H7 (cell line): ENCODE measurements around the gene CLDN8. TPM values are rescaled to one million over a fixed set of nuclear protein-coding genes. Genes with fewer than 3 reads are reported as not detected.

Experiments used
- DNase-seq: peaks from one replicate; pipeline ENCODE4 v3.0.0; 2012
- H3K27me3 ChIP-seq: 2 replicates; pipeline ENCODE4 v1.6.0; 2011; ENCODE audit warnings: mild to moderate bottlenecking, low read length; ENCODE audit not compliant: control insufficient read depth, insufficient read depth
- H3K36me3 ChIP-seq: replicated peaks from 2 replicates; pipeline ENCODE4 v1.5.1; 2011; ENCODE audit warnings: low read length; ENCODE audit not compliant: control insufficient read depth, insufficient read depth
- H3K4me3 ChIP-seq: 2 replicates; pipeline ENCODE4 v1.5.1; 2011; ENCODE audit warnings: low read depth, mild to moderate bottlenecking, control low read depth, low read length, moderate library complexity; ENCODE audit not compliant: insufficient read depth
- total RNA-seq: library from RNA; depleted of rRNA; stranded (reverse); fragments of >200 nt; shearing (Covaris generic); gene quantifications from 2 replicates; pipeline ENCODE4 v1.2.3, GENCODE V29; 2014; rRNA removed

The CLDN8 gene
- total RNA-seq = not detected in 2 replicates

DNA sequence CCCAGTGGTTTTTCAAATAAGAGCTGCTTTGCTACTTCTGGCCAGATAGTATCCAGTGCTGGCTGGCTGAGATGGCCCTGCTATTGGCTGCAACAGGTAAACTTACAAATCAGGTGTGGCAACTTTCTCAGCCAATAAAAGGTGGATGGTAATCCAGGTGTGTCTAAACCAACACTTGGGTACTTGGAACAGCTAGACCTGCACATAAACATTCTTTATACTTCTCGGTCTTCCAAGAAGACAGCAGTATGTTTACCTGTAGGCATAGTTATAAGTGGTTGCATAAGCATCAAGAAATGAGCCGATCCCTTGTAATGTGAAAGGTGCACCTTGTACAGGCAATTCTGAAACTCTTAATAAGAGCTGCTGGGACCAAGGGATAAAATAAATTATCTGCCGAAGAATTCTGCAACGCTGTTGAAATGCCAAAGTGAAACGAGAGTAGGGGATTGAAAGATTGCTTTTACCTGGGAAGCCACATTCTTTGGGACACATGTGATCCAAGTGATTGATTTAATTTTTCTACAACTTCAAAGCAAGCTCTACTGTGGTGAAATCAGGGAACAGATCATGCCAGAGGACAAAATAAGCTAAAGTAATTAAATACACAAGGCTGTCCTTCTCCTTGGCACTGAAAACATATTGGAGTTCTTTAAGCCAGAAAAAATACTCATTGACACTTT, at the start of gene CLDN8:
Gene CLDN8 (minus strand): TSS at position 57 of the 683 bp plus-strand sequence. CDS start 172 bp downstream, outside the sequence.
- H3K4me3 ChIP-seq = no peak within 1 kb of the TSS
- no peak for DNase-seq
- H3K27me3 ChIP-seq = no peaks in the 10 kb centered on the region
- no peaks in the 10 kb centered on the region for H3K36me3 ChIP-seq

DNA sequence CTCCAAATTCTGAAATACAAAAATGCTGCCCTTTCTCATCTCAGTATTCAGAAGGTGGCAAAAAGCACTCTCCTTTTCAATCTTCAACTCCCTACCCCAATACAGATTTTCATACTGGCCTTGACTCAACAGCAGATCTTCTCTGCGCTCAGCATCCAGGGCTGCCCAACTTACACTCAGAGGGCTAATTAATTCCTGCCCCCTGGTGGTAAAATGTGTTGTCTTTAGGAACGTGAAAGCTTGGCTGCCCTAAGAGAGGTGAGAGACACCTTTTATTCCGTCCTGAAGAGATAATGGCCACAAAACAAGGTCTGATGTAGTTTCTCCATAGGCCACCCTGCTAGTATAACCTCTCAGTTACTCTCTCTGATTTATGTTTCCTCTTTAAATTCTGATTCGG, 41.9 kb upstream of the CLDN8 start:
- peak; percentile 24 for DNase-seq
- Histone ChIP-seq H3K27me3 (no peaks in the 10 kb centered on the region), H3K36me3 (no peaks in the 10 kb centered on the region), H3K4me3 (no peak overlapping the region)

DNA sequence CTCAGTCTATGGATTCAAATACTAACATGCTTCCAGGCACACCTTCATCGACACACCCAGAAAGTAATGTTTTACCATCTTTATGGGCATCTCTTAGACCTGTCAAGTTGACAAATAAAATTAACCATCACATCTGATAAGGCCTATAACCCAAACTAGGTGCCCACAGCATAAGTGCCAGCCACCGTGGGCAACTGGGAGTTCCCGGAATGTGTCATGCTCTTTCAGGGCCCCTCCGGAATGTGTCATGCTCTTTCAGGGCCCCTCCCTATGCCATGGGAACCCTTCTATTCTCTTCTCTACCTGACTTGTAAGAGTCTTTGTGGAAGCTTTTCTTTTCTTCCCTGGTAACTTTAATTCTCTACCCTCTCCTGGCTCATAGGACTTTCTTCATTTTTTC, 40.2 kb upstream of the CLDN8 start:
- H3K4me3 ChIP-seq = no peak overlapping the region
- H3K27me3 ChIP-seq = no peaks in the 10 kb centered on the region
- no peaks in the 10 kb centered on the region for H3K36me3 ChIP-seq
- DNase-seq = no peak

DNA sequence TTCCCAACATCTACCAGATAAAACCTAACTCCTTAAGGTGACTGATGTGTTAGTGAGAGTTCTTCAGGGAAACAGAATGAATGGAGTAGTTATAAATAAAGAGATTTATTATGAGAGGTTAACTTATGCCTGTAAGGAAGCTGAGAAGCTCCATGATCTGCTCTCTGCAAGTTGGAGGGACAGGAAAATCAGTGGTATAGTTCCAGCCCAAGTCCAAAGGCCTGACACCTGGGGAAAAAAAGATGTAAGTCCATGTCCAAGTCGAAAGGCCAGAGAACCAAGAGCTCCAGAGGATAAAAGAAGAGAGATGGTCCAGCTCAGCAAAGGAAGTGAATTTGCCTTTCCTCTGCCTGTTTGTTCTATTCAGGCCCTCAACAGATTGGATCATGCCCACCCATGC, 39.8 kb upstream of the CLDN8 start:
- no peak overlapping the region for H3K4me3 ChIP-seq

DNA sequence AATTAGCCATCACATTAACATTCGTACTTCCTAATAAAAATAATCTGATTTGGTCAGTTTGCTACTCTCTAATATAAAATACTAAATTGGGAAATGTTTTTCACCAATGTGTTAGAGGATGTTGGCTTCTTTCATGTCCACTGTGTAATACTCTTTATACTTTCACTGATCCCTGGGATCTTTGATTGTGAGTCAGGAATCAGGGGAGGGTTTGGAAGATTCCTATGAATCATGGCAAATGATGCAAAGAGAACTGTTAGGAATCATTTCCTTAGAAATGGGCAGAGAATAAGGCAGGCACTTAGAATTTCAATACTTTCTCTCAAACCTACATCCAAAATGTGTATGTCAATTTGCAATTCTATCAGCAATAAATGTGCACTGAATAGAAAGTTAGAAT, 35.9 kb upstream of the CLDN8 start:
- H3K4me3 ChIP-seq = no peak overlapping the region
- no peaks in the 10 kb centered on the region for H3K27me3 ChIP-seq
- no peak for DNase-seq
- H3K36me3 ChIP-seq = no peaks in the 10 kb centered on the region

More for the DNA sequence above, 39.8 kb upstream of the CLDN8 start:
- no peaks in the 10 kb centered on the region for H3K27me3 ChIP-seq
- DNase-seq = no peak
- H3K36me3 ChIP-seq = no peaks in the 10 kb centered on the region

DNA sequence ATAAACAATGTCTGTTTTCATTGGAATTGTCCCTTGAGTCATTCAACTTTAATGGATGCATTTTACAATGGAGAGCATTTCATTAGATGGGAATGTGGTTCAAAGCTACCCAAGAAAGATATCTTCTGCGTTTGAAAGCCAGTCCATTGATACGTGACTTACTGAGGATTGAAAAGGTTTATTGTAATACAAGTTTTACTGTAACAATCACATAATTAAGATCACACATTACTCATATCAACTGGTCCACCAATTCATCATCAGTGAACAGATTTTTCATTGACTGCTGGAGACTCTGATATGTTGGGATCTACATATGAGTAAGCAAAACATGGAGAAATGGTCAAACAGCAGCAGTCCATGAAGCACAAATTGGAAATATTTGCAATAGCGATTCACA, 34.0 kb upstream of the CLDN8 start:
- H3K4me3 ChIP-seq = no peak overlapping the region
- no peaks in the 10 kb centered on the region for H3K27me3 ChIP-seq
- H3K36me3 ChIP-seq = no peaks in the 10 kb centered on the region
- DNase-seq = no peak

DNA sequence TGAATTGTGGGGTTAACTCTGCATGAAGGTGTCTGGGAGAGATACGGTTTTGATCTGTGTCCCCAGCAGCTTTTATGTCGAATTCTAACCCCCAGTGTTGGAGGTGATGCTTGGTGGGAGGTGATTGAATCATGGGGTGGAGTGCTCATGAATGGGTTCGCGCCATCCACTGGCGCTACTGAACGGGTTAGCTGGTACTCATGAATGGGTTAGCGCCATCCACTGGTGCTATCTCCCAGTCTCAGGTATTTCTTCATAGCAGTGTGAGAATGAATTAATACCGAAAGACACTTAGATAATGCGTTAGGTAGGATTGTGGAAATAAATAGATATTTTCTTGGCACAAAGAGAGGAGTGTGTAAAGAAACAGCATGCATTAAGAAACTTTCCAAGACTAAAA, 32.9 kb upstream of the CLDN8 start:
- Histone ChIP-seq H3K36me3 (no peaks in the 10 kb centered on the region), H3K27me3 (no peaks in the 10 kb centered on the region), H3K4me3 (no peak overlapping the region)
- DNase-seq = peak; percentile 1

DNA sequence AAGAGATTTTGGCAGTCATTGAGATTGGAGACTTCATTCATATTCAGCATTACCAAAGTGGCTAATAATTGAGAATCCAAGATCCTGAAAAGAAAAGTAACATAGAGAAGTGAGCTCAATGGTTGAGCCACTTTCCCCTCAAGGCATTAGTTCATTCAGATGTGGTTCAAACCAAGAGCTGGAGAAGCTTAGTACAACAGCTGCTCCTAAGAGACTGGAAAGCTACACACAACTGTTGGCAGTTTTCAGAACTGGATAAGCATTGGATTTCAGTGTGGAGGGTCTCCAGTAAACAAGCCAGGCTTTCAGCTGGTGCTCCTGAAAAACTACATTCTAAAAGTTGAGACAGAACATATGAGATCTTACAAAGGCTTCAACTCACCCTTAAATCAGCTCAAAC, 29.2 kb upstream of the CLDN8 start:
- Histone ChIP-seq H3K4me3 (no peak overlapping the region), H3K27me3 (no peaks in the 10 kb centered on the region), H3K36me3 (no peaks in the 10 kb centered on the region)
- no peak for DNase-seq

DNA sequence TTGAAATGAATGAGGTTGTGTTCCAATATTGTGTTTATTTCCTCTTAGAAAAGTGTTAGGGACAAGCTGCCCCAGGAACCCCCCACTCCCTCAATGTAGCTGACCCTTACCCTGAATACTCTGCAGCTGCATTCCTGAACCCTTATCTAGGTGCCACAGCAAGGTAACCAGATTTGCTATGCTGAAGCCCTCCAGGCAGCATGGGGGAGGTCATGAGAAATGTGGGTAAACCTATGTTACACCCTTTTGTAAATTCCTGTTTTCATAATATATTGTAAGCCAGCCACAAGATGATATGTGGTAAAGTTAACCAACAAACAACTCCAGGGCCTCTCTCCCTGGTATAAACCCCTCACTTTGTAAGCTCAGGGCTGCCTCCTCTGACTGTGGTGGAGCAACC, 27.8 kb upstream of the CLDN8 start:
- no peaks in the 10 kb centered on the region for H3K36me3 ChIP-seq
- no peak overlapping the region for H3K4me3 ChIP-seq
- H3K27me3 ChIP-seq = no peaks in the 10 kb centered on the region
- no peak for DNase-seq

DNA sequence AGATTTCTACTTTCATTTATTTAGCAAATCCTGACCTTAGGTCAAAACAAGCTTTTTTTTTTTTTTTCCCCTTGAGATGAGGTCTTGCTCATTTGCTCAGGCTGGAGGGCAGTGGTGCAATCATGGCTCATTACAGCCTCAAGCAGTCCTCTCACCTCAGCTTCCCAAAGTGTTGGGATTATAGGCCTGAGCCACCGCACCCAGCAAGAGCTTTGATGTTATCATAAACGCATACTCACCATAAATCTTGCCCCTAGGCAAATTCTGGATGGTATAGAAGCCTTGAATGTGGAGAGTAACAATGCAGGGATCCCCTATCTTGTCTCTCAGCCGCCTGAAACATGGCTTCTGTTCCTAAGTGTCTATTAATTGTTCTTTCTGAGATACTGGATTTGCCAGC, 24.8 kb upstream of the CLDN8 start:
- no peak for DNase-seq
- Histone ChIP-seq H3K27me3 (no peaks in the 10 kb centered on the region), H3K4me3 (no peak overlapping the region), H3K36me3 (no peaks in the 10 kb centered on the region)

DNA sequence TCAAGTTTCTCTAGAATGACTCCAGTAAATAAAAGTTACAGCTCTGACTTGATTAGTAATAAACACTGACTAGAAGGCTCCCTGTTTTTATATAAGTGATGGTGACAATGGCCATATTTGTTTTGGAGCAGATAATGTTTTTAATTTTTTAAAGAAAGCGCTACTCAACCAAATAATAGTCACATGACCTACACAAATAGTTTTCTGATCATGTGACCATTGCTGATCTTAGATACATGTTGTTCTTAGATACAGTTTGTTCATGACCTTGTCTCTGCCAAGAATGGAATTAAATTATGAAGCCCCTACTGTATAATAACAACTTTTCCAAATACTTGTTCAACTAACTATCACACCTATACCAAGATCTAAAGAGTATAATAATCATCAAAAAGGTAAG, 22.3 kb upstream of the CLDN8 start:
- H3K36me3 ChIP-seq = no peaks in the 10 kb centered on the region
- H3K4me3 ChIP-seq = no peak overlapping the region

DNA sequence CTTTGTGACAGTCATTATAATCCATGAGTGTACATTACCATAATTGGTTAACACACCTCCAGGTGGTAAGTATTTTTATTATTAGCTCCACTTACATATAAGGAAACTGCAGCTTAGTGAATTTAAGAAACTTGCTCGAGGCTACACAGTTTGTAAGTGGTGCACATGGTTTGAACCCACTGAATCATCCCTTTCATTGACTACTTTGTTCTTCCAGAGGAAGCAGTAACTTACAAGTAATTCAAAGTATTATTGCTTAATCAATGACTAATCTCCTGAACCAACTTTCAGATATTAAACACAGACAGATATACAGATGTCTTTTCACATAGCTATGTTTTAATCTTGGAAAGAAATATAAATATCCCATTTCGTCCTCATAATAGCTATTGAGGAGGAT, 18.7 kb upstream of the CLDN8 start:
- no peak for DNase-seq
- Histone ChIP-seq H3K36me3 (no peaks in the 10 kb centered on the region), H3K4me3 (no peak overlapping the region), H3K27me3 (no peaks in the 10 kb centered on the region)

More for the DNA sequence above, 22.3 kb upstream of the CLDN8 start:
- DNase-seq = no peak
- H3K27me3 ChIP-seq = no peaks in the 10 kb centered on the region

DNA sequence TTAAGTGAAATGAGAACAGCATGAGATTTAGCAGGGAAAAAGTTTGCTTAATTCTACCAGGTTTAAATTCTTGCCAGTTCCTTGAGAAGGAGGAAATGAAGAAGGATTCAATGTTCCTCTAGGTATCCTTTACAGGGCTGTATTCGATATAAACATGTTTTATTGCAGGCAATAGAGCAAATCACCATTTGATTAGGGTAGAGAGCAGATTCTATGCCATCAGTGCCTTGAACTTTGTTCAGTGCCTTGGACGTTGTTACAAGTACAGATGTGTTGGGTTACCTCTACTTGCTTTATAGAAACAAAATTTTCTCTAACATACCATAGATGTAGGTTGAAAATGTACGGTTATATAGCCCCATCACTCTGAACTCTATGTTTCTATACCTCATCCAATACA, 18.2 kb upstream of the CLDN8 start:
- no peaks in the 10 kb centered on the region for H3K27me3 ChIP-seq
- no peaks in the 10 kb centered on the region for H3K36me3 ChIP-seq
- DNase-seq = no peak
- no peak overlapping the region for H3K4me3 ChIP-seq

DNA sequence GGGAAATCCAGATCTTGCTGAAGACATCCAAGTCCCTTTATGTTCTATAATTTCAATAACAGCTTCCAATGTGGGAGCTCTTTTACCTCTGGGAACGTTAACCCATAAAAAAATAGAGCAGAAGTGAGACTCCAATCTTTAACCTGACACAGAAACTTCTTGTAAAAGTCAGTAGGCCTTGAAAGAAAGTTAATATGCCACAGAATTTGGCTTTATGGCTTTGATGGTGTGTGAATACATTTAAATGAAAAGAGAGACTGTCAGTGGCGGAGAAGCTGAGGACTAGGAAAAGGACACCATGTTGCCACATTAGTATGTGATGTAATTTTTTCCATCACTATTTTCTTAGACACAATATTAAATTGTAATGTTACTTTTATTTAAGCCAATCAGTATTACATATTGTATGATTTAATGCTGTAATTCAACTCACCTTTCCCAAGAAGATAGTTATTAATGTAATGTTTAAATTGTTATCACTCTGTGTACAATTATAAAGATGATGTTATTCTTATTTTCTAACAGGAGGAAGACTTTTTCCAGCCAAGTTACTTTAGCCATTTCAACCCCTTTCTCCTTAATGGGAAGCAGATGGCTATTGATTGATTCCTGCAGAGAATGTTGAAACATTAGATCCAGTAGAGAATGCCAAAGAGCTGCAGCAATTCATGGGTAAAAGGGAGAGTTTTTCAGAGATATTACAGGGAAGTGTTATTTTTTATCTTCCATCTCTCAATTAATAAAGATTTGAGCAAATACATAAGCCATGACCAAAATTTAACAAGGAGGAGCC, 17.5 kb upstream of the CLDN8 start:
- H3K27me3 ChIP-seq = no peaks in the 10 kb centered on the region
- DNase-seq = no peak
- no peak overlapping the region for H3K4me3 ChIP-seq
- no peaks in the 10 kb centered on the region for H3K36me3 ChIP-seq

DNA sequence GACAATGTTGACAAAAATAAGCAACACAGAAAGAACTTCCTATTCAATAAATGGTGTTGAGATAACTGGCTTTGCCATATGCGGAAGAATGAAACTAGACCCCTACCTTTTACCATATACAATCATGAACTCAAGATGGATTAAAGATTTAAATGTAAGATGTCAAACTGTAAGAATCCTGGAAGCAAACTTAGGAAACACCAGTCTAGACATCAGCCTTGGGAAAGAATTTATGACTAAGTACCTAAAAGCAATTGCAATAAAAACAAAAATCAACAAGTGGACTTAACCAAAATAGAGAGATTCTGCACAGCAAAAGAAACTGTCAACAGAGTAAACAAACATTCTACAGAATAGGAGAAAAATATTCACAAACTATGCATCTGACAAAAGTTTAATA, 16.1 kb upstream of the CLDN8 start:
- H3K27me3 ChIP-seq = no peaks in the 10 kb centered on the region
- no peak for DNase-seq
- H3K36me3 ChIP-seq = no peaks in the 10 kb centered on the region
- H3K4me3 ChIP-seq = no peak overlapping the region
